Naive thymus-derived CD4-positive, alpha-beta T cell (primary cell): ENCODE measurements around the gene CUTC. TPM values are rescaled to one million over a fixed set of nuclear protein-coding genes. Genes with fewer than 3 reads are reported as not detected.
A peak's percentile ranks its signal among the peaks of the same experiment; 100 is the strongest.
"Not testable (repeated sequence)": the region's sequence is repeated elsewhere in the genome, so short reads cannot be mapped to it uniquely, and the experiment has no call there.

Source experiments
- ATAC-seq: fragments of 150-1000 bp; cut with Tn5 transposase; 2 replicates; pipeline ENCODE4 v1.10.0; 2021; ENCODE audit warnings: mild to moderate bottlenecking, moderate library complexity
- CTCF ChIA-PET: fragments of 350-600 bp; sonication (Branson Sonifier 250); formaldehyde crosslinking; loops from one replicate; lab custom pipeline; 2021; ENCODE audit warnings: antibody characterized with exemption; lab: Charles Lee
- POLR2A ChIA-PET: fragments of 350-600 bp; sonication (Branson Sonifier 250); formaldehyde crosslinking; loops from one replicate; lab custom pipeline; 2021; ENCODE audit warnings: antibody characterized with exemption, inconsistent platforms; lab: Charles Lee
- DNase-seq, 9 donors: peaks; one replicate each; pipeline versions ENCODE4 v3.0.0 to v3.0.0-alpha.2; 2020 to 2022; ENCODE audit warnings: mixed read lengths in 1 of 9
- H3K27ac ChIP-seq: one replicate; pipeline ENCODE4 v1.7.0; 2013; ENCODE audit warnings: mild to moderate bottlenecking, low read depth, low read length, moderate library complexity
- H3K27me3 ChIP-seq, 2 donors: one replicate each; pipeline ENCODE4 v1.7.0; 2013; ENCODE audit warnings: low read length in 2 of 2, mild to moderate bottlenecking in 2 of 2, moderate library complexity in 2 of 2; ENCODE audit not compliant: control insufficient read depth in 2 of 2, insufficient read depth in 2 of 2
- H3K36me3 ChIP-seq, 3 experiments: 1 replicate in 2 of 3; 2 replicates in 1 of 3; pipeline ENCODE4 v1.7.0; 2013; ENCODE audit warnings: low read length in 3 of 3, mild to moderate bottlenecking in 3 of 3, moderate library complexity in 1 of 3; ENCODE audit not compliant: insufficient read depth in 3 of 3, control insufficient read depth in 2 of 3
- H3K4me1 ChIP-seq, 2 donors: one replicate each; pipeline ENCODE4 v1.7.0; 2013; ENCODE audit warnings: low read length in 2 of 2, mild to moderate bottlenecking in 2 of 2, moderate library complexity in 1 of 2; ENCODE audit not compliant: control insufficient read depth in 2 of 2, insufficient read depth in 2 of 2
- H3K4me3 ChIP-seq: 2 replicates; pipeline ENCODE4 v1.7.0; 2013; ENCODE audit warnings: mild to moderate bottlenecking, low read length
- H3K9me3 ChIP-seq, 3 experiments: 1 replicate in 2 of 3; 2 replicates in 1 of 3; pipeline ENCODE4 v1.7.0; 2013; ENCODE audit warnings: low read length in 3 of 3; ENCODE audit not compliant: control insufficient read depth in 2 of 3
- H3K27ac Mint-ChIP-seq, 9 donors: one replicate each; pipeline ENCODE4 v1.8.0; 2020 to 2022; ENCODE audit warnings: mixed read lengths in 9 of 9, mild to moderate bottlenecking in 8 of 9, moderate library complexity in 5 of 9, inconsistent platforms in 2 of 9
- H3K27me3 Mint-ChIP-seq, 5 donors: one replicate each; pipeline ENCODE4 v1.8.0; 2021 to 2022; ENCODE audit warnings: mixed read lengths in 5 of 5, mild to moderate bottlenecking in 1 of 5
- H3K36me3 Mint-ChIP-seq, 5 donors: one replicate each; pipeline ENCODE4 v1.8.0; 2020 to 2022; ENCODE audit warnings: mixed read lengths in 5 of 5, mild to moderate bottlenecking in 3 of 5, inconsistent platforms in 1 of 5
- H3K4me1 Mint-ChIP-seq, 7 donors: one replicate each; pipeline ENCODE4 v1.8.0; 2020 to 2022; ENCODE audit warnings: mixed read lengths in 7 of 7, mild to moderate bottlenecking in 3 of 7, inconsistent platforms in 1 of 7
- H3K4me3 Mint-ChIP-seq, 10 donors: one replicate each; pipeline ENCODE4 v1.8.0; 2020 to 2022; ENCODE audit warnings: mild to moderate bottlenecking in 10 of 10, mixed read lengths in 10 of 10, moderate library complexity in 6 of 10, inconsistent platforms in 2 of 10
- H3K9me3 Mint-ChIP-seq, 11 donors: one replicate each; pipeline ENCODE4 v1.8.0; 2020 to 2022; ENCODE audit warnings: mixed read lengths in 11 of 11, mild to moderate bottlenecking in 4 of 11, inconsistent platforms in 1 of 11, moderate library complexity in 1 of 11
- intact Hi-C, 2 donors: fragments of 100-400 bp; cut with micrococcal nuclease; formaldehyde crosslinking; loops; one replicate each; pipeline ENCODE4 v1.15.1; 2023
- polyA plus RNA-seq, 2 donors: library from polyadenylated mRNA; unstranded; fragments of 300-500 nt; fragmentation: Illumina TruSeq; gene quantifications; one replicate each; pipeline ENCODE4 v1.2.3, GENCODE V29; 2021
- total RNA-seq, 6 experiments: library from RNA in 5 of 6; stranded (reverse) in 5 of 6; gene quantifications; 1 replicate in 5 of 6; 2 replicates in 1 of 6; pipeline ENCODE4 v1.2.3 and lab custom pipeline; 2021 to 2026

The CUTC gene
- total and polyA plus RNA-seq, 7 experiments from 2014 or later = 19.3 to 75.1 (median 36.8) TPM

DNA sequence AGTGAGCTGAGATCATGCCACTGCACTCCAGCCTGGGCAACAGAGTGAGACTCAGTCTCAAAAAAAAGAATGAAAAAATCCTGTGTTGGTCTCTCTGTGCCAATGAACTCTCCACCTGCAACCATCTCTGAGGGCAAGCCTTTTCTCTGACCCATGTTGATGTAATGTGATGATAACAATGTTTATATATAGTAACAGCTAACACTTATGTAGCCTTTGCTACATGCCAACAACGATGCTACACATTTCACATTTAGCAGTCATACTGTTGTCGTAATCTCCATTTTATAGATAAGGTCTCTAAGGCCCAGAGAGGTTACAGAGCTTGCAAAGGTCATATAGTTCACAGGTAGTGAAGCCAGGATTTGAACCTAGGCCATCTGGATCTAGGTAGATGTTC lies 11.6 kb upstream of the CUTC start:
- Histone ChIP-seq H3K4me3 (no peak overlapping the region), H3K9me3 (no peaks in the 10 kb centered on the region), H3K27ac (no peak overlapping the region), H3K27me3 (no peaks in the 10 kb centered on the region), H3K36me3 (peaks cover 12 to 79% (median 13%) of the 10 kb centered on the region in 3 experiments), H3K4me1 (no peaks in the 10 kb centered on the region)
- peaks cover 0 to 6% (median 0%) of the 10 kb centered on the region in 7 donors for H3K4me1 Mint-ChIP-seq
- DNase-seq (no peak), ATAC-seq (no peak)
- H3K27ac Mint-ChIP-seq = no peak overlapping the region
- peaks cover 13 to 48% (median 30%) of the 10 kb centered on the region in 5 donors for H3K36me3 Mint-ChIP-seq
- H3K4me3 Mint-ChIP-seq = no peak overlapping the region
- intact Hi-C loops = no loop called here
- H3K9me3 Mint-ChIP-seq = no peaks in the 10 kb centered on the region
- ChIA-PET POLR2A (interaction anchor here (0.9 kb wide), 1 partner anchor 12 kb away, joined by 3 read pairs; the partner anchor contains the start of genes COX15 and CUTC), CTCF (interaction anchor here (0.6 kb wide), 1 partner anchor 21 kb away, joined by 3 read pairs; no protein-coding TSS in a partner anchor)
- no peaks in the 10 kb centered on the region for H3K27me3 Mint-ChIP-seq

GRCh38 chr10:99730026-99730425 lies 2.0 kb upstream of the CUTC start:
- no peaks in the 10 kb centered on the region for H3K9me3 Mint-ChIP-seq
- Histone ChIP-seq H3K4me1 (peaks cover 11 to 14% of the 10 kb centered on the region in 2 donors), H3K4me3 (no peak overlapping the region), H3K36me3 (peaks cover 6 to 42% (median 10%) of the 10 kb centered on the region in 3 experiments), H3K9me3 (no peaks in the 10 kb centered on the region), H3K27me3 (no peaks in the 10 kb centered on the region), H3K27ac (no peak overlapping the region)
- no peak overlapping the region for H3K4me3 Mint-ChIP-seq
- ChIA-PET POLR2A (no interaction called here), CTCF (no interaction called here)
- peak overlapping the region in 1 of 9 donors; percentile 35 for H3K27ac Mint-ChIP-seq
- H3K36me3 Mint-ChIP-seq = peaks cover 9 to 32% (median 16%) of the 10 kb centered on the region in 5 donors
- ATAC-seq (no peak), DNase-seq (no peak)
- intact Hi-C loops = loop anchor here (5.0 to 10.0 kb wide), 5 partner anchors 457 to 1993 kb away; partner anchors contain the start of genes BTRC (in 1 of the 2), ERLIN1 (in 1 of the 2), HIF1AN (in 1 of the 2) and R3HCC1L (in 1 of the 2)
- no peaks in the 10 kb centered on the region for H3K27me3 Mint-ChIP-seq
- H3K4me1 Mint-ChIP-seq = peaks cover 21 to 59% (median 37%) of the 10 kb centered on the region in 7 donors

DNA sequence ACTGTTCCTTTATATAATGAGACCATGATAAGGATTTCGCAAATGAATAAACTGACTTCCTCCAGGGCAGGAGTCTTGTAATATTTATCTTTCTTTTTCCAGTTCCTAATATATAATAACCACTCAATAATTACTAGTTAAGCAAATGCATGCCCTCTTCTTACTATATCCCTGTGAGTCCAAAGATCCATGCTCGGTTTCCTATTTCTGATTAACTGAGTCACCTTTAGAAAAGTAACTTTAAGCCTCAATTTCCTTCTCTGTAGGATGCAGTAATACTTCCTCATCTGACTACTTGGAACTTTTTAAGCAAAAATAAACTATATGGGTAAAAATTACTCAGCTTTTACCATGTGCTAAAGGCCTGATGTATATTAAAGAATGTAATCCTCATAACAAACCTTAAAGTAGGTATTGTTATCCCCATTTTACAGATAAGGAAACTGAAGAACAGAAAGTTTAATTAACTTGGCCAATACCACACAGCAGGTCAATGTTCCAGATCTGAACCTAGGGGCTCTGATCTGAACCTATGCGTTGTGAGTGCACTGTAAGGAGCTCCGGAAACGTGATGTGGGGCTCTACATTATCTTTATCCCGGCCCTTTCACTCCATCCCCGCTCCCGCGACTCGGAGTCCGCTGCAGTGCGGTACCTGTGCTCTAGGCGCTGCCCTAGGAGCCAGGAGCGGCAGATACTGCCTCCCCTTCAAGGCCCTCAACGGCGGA lies 565 bp upstream of the CUTC start:
- ChIA-PET CTCF (interaction anchor here (0.6 to 1.2 kb wide), 2 partner anchors 35 to 296 kb away, joined by 3 to 6 read pairs; no protein-coding TSS in a partner anchor), POLR2A (interaction anchor here (0.6 to 2.7 kb wide), 8 partner anchors 10 to 1597 kb away, joined by 3 to 17 read pairs (median 6); partner anchors contain the start of genes DNMBP, R3HCC1L and SLC25A28)
- H3K4me1 Mint-ChIP-seq = peaks cover 27 to 74% (median 47%) of the 10 kb centered on the region in 7 donors
- peaks cover 11 to 19% of the 10 kb centered on the region in 2 donors for H3K4me1 ChIP-seq
- peak overlapping the region; percentile 98 to 100 (median 99) for H3K27ac Mint-ChIP-seq
- intact Hi-C loops = loop anchor here (1.0 to 10.0 kb wide), 13 partner anchors 72 to 1994 kb away; partner anchors contain the start of genes DNMBP (in 2 of the 2), ENTPD7 (in 2 of the 2), GOT1 (in 2 of the 2) and HIF1AN (in 2 of the 2)
- H3K27me3 ChIP-seq = no peaks in the 10 kb centered on the region
- ATAC-seq (no peak), DNase-seq (no peak)
- no peaks in the 10 kb centered on the region for H3K27me3 Mint-ChIP-seq
- peaks cover 4 to 33% (median 6%) of the 10 kb centered on the region in 3 experiments for H3K36me3 ChIP-seq
- H3K36me3 Mint-ChIP-seq = peaks cover 8 to 30% (median 16%) of the 10 kb centered on the region in 5 donors
- H3K4me3 Mint-ChIP-seq = peak overlapping the region; percentile 95 to 100 (median 98)
- H3K9me3 Mint-ChIP-seq = no peaks in the 10 kb centered on the region
- H3K9me3 ChIP-seq = no peaks in the 10 kb centered on the region
- peak overlapping the region; percentile 83 for H3K27ac ChIP-seq
- peak overlapping the region; percentile 94 for H3K4me3 ChIP-seq

DNA sequence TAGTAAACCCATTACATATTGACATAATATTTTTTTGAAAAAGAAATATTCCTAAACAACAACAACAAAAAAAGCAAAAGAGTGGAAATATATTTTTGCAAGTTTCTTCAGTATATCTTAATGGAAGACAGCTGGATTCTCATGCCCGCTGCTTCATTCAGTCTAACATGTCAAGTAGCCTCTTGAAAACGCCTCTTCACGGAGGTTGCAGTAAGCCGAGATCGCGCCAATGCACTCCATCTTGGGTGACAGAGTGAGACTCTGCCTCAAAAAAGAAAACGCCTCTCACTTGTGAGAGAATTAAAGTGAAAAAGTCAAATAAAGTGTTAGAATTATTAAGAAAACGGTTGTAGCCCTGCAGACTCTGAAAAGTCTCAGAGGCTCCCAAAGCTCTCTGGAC lies 1.3 kb downstream of the CUTC start:
- no peak for DNase-seq
- H3K36me3 Mint-ChIP-seq = peaks cover 15 to 35% (median 20%) of the 10 kb centered on the region in 5 donors

DNA sequence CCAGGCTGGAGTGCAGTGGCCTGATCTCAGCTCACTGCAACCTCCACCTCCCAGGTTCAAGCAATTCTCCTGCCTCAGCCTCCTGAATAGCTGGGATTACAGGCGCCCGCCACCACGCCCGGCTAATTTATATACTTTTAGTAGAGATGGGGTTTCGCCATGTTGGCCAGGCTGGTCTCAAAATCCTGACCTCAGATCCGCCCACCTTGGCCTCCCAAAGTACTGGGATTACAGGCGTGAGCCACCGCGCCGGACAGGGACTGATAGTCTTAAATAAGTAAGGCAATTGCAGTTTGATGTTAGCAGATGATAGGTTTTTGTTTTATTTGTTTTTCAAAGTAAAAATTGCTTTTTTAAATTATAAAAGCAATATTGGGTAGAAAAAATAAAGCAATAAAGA lies 2.1 kb downstream of the CUTC start:
- H3K27ac ChIP-seq, H3K27me3 Mint-ChIP-seq, H3K4me3 ChIP-seq, CTCF ChIA-PET, ATAC-seq, H3K27me3 ChIP-seq, DNase-seq, H3K9me3 Mint-ChIP-seq, H3K9me3 ChIP-seq, H3K27ac Mint-ChIP-seq: not testable (repeated sequence)
- intact Hi-C loops = loop anchor here (5.0 to 10.0 kb wide), 5 partner anchors 453 to 1997 kb away; partner anchors contain the start of genes BTRC (in 1 of the 2), ERLIN1 (in 1 of the 2), HIF1AN (in 1 of the 2) and R3HCC1L (in 1 of the 2)
- Histone ChIP-seq H3K36me3 (peaks cover 0 to 37% (median 4%) of the 10 kb centered on the region in 3 experiments), H3K4me1 (peaks cover 11 to 19% of the 10 kb centered on the region in 2 donors)
- POLR2A ChIA-PET = interaction anchor here (0.6 to 0.7 kb wide), 2 partner anchors 249 to 284 kb away, joined by 3 to 4 read pairs; no protein-coding TSS in a partner anchor
- H3K4me1 Mint-ChIP-seq = peaks cover 25 to 80% (median 57%) of the 10 kb centered on the region in 7 donors
- H3K36me3 Mint-ChIP-seq = peaks cover 15 to 38% (median 26%) of the 10 kb centered on the region in 5 donors
- H3K4me3 Mint-ChIP-seq = peak overlapping the region in 6 of 10 donors; percentile 19 to 99 (median 84)

More for the DNA sequence above, 1.3 kb downstream of the CUTC start:
- intact Hi-C loops = loop anchor here (2.0 to 10.0 kb wide), 6 partner anchors 454 to 1996 kb away; partner anchors contain the start of genes R3HCC1L (in 2 of the 2), BTRC (in 1 of the 2), ERLIN1 (in 1 of the 2) and HIF1AN (in 1 of the 2)
- no peaks in the 10 kb centered on the region for H3K27me3 Mint-ChIP-seq
- Histone ChIP-seq H3K27ac (no peak overlapping the region), H3K4me1 (peaks cover 11 to 19% of the 10 kb centered on the region in 2 donors), H3K9me3 (no peaks in the 10 kb centered on the region), H3K36me3 (peaks cover 0 to 35% (median 4%) of the 10 kb centered on the region in 3 experiments), H3K4me3 (peak overlapping the region; percentile 13), H3K27me3 (no peaks in the 10 kb centered on the region)
- H3K9me3 Mint-ChIP-seq = no peaks in the 10 kb centered on the region
- ATAC-seq = no peak
- POLR2A ChIA-PET = interaction anchor here (0.6 kb wide), 1 partner anchor 12 kb away, joined by 3 read pairs; no protein-coding TSS in a partner anchor
- peak overlapping the region; percentile 70 to 99 (median 84) for H3K4me3 Mint-ChIP-seq
- CTCF ChIA-PET = no interaction called here
- H3K4me1 Mint-ChIP-seq = peaks cover 28 to 77% (median 57%) of the 10 kb centered on the region in 7 donors
- H3K27ac Mint-ChIP-seq = peak overlapping the region in 3 of 9 donors; percentile 33 to 81 (median 56)

DNA sequence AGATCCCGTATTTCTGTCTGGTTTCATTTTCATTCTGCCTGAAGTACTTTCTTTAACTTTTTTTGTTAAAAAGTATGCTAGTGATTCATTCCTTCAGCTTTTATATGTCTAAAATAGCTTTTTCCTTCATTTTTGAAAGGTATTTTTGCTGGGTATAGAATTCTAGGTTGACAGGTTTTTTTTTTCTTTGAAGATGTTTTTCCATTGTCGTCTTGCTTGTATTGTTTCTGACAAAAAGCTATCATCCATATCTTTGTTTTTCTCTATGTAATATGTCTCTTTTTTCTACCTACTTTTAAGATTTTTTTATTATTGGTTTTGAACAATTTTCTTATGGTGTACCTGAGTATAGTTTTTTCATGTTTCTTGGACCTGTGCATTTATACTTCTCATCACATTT lies 8.2 kb downstream of the CUTC start:
- intact Hi-C loops = no loop called here
- Histone ChIP-seq H3K9me3 (peaks cover 0 to 10% (median 5%) of the 10 kb centered on the region in 3 experiments), H3K4me3 (no peak overlapping the region), H3K27me3 (no peaks in the 10 kb centered on the region), H3K4me1 (peaks cover 0 to 5% of the 10 kb centered on the region in 2 donors), H3K36me3 (peaks cover 22 to 76% (median 32%) of the 10 kb centered on the region in 3 experiments), H3K27ac (no peak overlapping the region)
- ATAC-seq (no peak), DNase-seq (peak in 2 of 9 donors; percentile 8 to 16)
- ChIA-PET POLR2A (no interaction called here), CTCF (no interaction called here)
- Mint-ChIP-seq H3K4me1 (peaks cover 5 to 52% (median 38%) of the 10 kb centered on the region in 7 donors), H3K27ac (no peak overlapping the region), H3K36me3 (peaks cover 35 to 86% (median 73%) of the 10 kb centered on the region in 5 donors), H3K9me3 (peaks cover 0 to 31% (median 17%) of the 10 kb centered on the region in 11 donors), H3K27me3 (no peaks in the 10 kb centered on the region), H3K4me3 (peak overlapping the region in 1 of 10 donors; percentile 18)
